Activated CD4-positive, alpha-beta memory T cell treated with anti-CD3 and anti-CD28 coated beads for 36 hours (primary cell): ENCODE measurements around the gene PACRG. TPM values are rescaled to one million over a fixed set of nuclear protein-coding genes. Genes with fewer than 3 reads are reported as not detected.
"Not testable (repeated sequence)": the region's sequence is repeated elsewhere in the genome, so short reads cannot be mapped to it uniquely, and the experiment has no call there.

Experiments used
- CTCF ChIA-PET: fragments of 350-600 bp; sonication (Branson Sonifier 250); formaldehyde crosslinking; loops from one replicate; lab custom pipeline; 2021; ENCODE audit warnings: antibody characterized with exemption, inconsistent platforms; lab: Charles Lee
- POLR2A ChIA-PET: fragments of 350-600 bp; sonication (Branson Sonifier 250); formaldehyde crosslinking; loops from one replicate; lab custom pipeline; 2021; ENCODE audit warnings: antibody characterized with exemption; lab: Charles Lee
- DNase-seq: peaks from one replicate; pipeline ENCODE4 v3.0.0-alpha.2; 2020
- H3K27ac Mint-ChIP-seq: one replicate; pipeline ENCODE4 v1.8.0; 2021; ENCODE audit warnings: mixed read lengths
- H3K27me3 Mint-ChIP-seq: one replicate; pipeline ENCODE4 v1.8.0; 2021; ENCODE audit warnings: mixed read lengths
- H3K36me3 Mint-ChIP-seq: one replicate; pipeline ENCODE4 v1.8.0; 2021; ENCODE audit warnings: mixed read lengths
- H3K4me1 Mint-ChIP-seq: one replicate; pipeline ENCODE4 v1.8.0; 2021; ENCODE audit warnings: low read depth, mixed read lengths
- H3K4me3 Mint-ChIP-seq: one replicate; pipeline ENCODE4 v1.8.0; 2021; ENCODE audit warnings: mild to moderate bottlenecking, mixed read lengths
- H3K9me3 Mint-ChIP-seq: one replicate; pipeline ENCODE4 v1.8.0; 2021; ENCODE audit warnings: mixed read lengths
- intact Hi-C: fragments of 100-400 bp; cut with micrococcal nuclease; formaldehyde crosslinking; loops from one replicate; pipeline ENCODE4 v1.15.1; 2023
- total RNA-seq, 2 experiments: library from RNA; stranded (reverse); gene quantifications; one replicate each; pipeline ENCODE4 v1.2.3, GENCODE V29; 2021

PACRG gene
- total RNA-seq, 2 experiments from 2014 or later: not detected

DNA sequence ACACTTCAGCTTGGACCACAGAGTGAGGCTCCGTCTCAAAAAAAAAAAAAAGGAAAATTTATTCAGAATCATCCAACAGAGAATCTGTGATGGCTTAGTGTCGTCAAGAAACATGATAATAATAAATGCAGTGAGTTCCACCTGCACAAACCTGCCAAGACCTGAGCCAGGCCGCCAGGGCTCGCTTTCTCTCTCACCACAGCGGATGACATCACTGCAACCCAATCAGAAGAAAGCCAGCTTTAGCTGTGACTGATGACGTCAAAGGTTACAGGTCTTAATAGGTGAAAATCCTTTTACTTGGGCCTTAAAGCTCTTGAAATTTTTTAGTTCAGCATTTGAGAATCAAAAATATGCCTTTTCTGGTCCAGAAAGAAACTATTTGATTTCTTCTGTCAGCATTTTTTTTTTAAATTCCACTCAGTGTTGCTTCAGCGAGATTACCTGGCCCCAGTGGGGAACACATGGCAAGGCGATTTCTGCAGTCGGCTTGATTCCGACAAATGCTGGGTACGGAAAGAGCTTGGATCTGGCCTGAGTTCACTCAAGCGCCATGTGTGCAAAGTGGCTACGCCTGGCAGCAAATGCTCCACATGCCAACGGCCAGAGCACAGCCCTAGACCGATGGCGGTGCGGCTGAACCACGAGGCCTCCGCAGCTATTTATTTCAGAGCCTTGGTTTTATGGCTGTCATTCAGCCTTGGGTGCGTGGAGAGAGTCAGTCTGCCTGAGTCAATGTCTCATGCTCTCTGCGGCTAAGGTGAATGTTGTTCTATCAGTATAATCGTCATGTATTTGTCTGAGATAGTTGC lies 581.1 kb downstream of the PACRG start:
- Mint-ChIP-seq H3K27me3 (peaks cover 15% of the 10 kb centered on the region), H3K27ac (no peak overlapping the region), H3K9me3 (no peaks in the 10 kb centered on the region), H3K4me1 (no peaks in the 10 kb centered on the region), H3K36me3 (no peaks in the 10 kb centered on the region), H3K4me3 (no peak overlapping the region)
- POLR2A ChIA-PET: no interaction called here
- CTCF ChIA-PET: no interaction called here
- no peak for DNase-seq
- intact Hi-C loops: no loop called here

DNA sequence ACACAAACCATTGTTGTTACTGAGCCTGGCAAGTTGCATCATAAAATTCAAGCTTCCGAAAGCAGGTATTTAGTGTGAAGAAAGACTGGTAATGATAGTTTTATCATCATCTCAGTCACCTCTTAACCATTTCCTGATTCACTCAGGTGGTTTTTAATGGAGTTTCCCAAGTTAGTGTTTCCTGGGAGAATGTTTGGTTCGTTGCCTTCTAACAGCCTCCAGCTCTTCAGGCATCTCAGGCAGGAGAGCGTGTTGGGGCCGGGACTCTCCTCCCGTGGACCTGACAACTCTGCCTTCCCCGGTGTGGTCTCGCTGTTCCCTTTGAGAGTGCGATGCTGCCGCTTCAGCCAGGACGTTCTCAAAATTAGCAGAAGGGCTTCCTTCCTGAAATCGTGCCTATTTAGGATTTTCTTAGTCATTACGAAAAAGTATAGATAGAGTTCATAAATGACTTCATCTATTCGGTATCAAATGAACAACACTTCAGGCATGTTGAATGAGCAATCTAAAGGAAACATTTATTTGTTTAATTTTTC lies 581.8 kb downstream of the PACRG start:
- ChIA-PET CTCF (no interaction called here), POLR2A (no interaction called here)
- no peaks in the 10 kb centered on the region for H3K9me3 Mint-ChIP-seq
- no peaks in the 10 kb centered on the region for H3K4me1 Mint-ChIP-seq
- peaks cover 15% of the 10 kb centered on the region for H3K27me3 Mint-ChIP-seq
- intact Hi-C loops: no loop called here
- H3K36me3 Mint-ChIP-seq: no peaks in the 10 kb centered on the region
- DNase-seq: no peak
- H3K27ac Mint-ChIP-seq: no peak overlapping the region
- no peak overlapping the region for H3K4me3 Mint-ChIP-seq

DNA sequence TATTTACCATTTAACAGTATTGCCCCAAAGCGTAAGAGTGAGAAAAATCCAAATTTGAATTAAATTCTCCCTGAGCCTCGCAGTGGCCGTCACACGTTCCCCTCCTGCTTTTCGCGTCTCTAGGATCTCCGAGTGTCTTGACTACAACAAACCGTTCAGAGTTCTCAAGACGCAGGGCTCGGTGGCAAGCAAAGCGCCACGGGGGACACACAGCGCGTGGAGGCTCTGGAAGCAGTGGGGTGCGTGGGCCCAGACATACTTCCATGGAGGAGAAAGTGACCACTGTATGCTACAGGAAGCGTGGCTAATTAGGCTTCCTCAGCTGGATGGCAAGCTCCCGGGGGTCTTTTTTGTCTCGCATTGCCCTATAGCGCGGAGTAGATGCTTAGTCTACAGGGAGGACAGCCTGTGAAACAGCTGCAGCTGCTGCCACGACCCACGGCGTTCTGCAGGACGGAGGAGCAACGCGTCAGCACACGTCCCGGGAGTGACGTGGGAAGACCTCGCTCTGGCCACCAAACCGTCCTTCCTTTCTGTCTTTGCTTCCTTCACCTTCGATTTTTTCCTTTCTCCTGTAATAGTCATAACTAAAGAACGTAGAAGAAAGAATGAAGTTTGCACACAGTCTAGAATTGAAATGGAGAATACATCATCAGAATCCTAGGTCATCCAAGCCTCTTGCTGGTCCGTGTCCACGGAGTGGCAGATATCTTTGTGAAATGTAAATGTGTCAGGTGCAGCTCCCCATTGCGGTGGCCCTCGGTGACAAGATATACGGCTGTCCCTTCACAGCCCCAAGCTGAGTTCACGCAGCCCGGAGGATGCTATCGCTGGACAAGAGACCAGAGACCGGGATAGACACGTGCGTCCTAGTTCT lies 582.6 kb downstream of the PACRG start:
- ChIA-PET POLR2A (no interaction called here), CTCF (no interaction called here)
- Mint-ChIP-seq H3K9me3 (no peaks in the 10 kb centered on the region), H3K27ac (no peak overlapping the region), H3K4me3 (no peak overlapping the region), H3K4me1 (no peaks in the 10 kb centered on the region), H3K27me3 (peaks cover 15% of the 10 kb centered on the region), H3K36me3 (no peaks in the 10 kb centered on the region)
- intact Hi-C loops: no loop called here
- no peak for DNase-seq

DNA sequence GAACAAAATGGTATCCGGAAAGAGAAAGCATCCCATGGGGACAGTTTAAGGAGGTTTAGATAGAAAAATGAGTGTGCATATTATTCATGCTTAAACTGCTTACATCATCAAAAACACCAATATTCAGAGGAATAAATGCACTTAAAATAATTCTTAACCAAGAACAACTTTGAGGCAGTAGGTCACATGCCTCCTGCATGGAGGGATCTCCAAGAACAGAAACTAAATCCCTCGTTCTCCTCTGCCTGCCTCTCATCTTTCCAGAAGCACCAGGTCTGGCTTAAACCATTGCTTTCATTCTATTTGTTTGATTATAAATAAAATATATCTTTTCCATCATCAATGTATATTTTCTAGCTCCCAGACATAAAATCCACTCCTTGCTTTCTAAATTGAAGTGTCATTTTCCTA lies 583.2 kb downstream of the PACRG start:
- CTCF ChIA-PET: no interaction called here
- no peak overlapping the region for H3K4me3 Mint-ChIP-seq

DNA sequence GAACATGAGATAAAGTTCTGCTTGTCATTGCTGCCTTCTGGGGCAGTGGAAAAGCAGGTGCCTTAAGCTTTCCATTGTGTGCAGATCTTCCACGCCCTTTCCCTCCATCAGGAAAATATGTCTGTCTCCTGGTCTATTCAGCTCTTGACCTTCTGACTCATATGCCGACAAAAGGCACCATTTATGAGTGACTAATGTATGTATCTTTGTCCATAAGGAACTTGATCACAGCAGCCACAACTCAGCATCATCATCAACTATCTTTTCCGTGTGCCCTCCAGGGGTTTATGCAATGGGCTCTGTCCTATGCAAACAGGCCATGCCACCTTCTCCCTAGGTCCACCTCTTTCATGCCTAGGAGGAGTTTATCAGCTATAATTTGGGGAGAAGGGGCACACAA lies 584.1 kb downstream of the PACRG start:
- Mint-ChIP-seq H3K36me3 (no peaks in the 10 kb centered on the region), H3K4me3 (no peak overlapping the region), H3K27ac (no peak overlapping the region), H3K9me3 (no peaks in the 10 kb centered on the region), H3K4me1 (no peaks in the 10 kb centered on the region), H3K27me3 (peaks cover 15% of the 10 kb centered on the region)
- no peak for DNase-seq
- ChIA-PET CTCF (no interaction called here), POLR2A (no interaction called here)
- intact Hi-C loops: no loop called here

More for the DNA sequence above, 583.2 kb downstream of the PACRG start:
- Mint-ChIP-seq H3K27me3 (peaks cover 15% of the 10 kb centered on the region), H3K27ac (no peak overlapping the region), H3K9me3 (no peaks in the 10 kb centered on the region), H3K36me3 (no peaks in the 10 kb centered on the region), H3K4me1 (no peaks in the 10 kb centered on the region)
- intact Hi-C loops: no loop called here
- POLR2A ChIA-PET: no interaction called here
- no peak for DNase-seq

DNA sequence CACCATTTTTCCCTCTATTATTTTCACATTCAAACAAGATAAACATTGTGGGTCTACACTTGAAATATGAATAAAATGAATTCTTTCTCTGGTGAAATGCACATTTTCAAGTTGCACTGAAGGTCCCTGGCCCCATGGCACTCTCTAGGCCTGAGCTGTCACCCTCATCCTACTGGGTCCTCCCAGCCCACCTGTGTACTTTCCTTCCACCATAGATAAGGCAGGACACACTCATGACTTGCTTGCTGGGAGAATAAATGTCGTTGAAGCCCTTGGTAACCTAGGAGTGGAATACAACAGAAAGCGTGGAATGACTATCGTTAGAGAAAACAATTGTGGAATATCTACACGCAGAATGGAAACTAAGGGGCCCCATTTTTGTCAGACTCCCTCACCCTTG lies 585.8 kb downstream of the PACRG start:
- intact Hi-C loops: no loop called here
- ChIA-PET POLR2A (no interaction called here), CTCF (no interaction called here)
- Mint-ChIP-seq H3K4me3 (no peak overlapping the region), H3K4me1 (no peaks in the 10 kb centered on the region), H3K9me3 (no peaks in the 10 kb centered on the region), H3K36me3 (no peaks in the 10 kb centered on the region), H3K27ac (no peak overlapping the region), H3K27me3 (peaks cover 15% of the 10 kb centered on the region)
- no peak for DNase-seq

DNA sequence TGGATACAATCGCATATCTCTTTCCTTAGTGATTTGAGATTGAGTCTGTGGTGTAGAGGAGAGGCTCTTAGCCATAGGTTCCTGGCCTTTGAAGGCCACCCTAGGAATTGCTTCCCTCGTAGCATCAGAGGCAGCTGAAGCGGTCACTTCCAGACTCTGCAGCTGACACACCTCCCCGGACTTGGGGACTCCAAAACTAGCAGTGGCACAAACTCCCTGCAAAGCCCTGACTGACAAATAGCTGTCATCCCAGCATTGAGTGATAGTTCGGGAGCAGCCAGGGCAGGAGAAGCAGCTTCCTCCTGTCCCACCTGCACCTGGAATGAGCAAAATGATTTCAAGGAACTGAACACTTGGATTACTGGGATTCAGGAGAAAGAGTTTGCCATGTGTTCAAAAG lies 586.2 kb downstream of the PACRG start:
- CTCF ChIA-PET: no interaction called here
- peaks cover 15% of the 10 kb centered on the region for H3K27me3 Mint-ChIP-seq
- no peaks in the 10 kb centered on the region for H3K36me3 Mint-ChIP-seq
- H3K4me3 Mint-ChIP-seq: no peak overlapping the region
- DNase-seq: no peak
- intact Hi-C loops: no loop called here
- H3K4me1 Mint-ChIP-seq: no peaks in the 10 kb centered on the region
- H3K9me3 Mint-ChIP-seq: no peaks in the 10 kb centered on the region
- POLR2A ChIA-PET: no interaction called here
- no peak overlapping the region for H3K27ac Mint-ChIP-seq

DNA sequence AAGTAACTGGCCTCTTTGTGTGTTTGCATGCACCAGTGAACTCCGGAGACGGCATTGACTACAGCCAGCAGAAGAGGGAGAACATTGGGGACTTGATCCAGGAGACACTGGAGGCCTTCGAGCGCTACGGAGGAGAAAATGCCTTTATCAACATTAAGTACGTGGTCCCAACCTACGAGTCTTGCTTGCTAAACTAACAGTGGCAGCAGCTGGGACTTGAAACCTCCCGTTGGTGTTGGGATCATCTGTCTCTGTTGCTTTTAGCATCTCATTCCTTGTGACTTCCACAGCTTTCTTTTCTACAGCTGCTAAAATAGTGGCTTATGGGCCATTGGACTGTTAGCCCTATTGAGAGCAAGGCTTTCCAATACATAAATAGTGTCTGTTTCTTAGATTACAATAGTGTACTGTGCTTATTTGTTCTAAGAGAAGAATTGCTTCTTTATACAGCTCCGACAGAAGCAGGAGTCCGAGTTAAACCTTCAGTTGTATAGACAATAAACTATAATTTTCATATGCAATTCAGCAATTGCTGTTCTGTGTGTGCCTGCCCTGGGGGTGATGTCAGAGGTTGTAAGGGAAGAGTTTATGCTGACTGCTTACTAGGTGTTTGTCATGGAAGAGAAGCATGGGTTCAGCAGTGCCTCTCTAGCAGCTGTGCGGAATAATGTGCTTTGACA lies 587.2 kb downstream of the PACRG start:
- POLR2A ChIA-PET: no interaction called here
- no peaks in the 10 kb centered on the region for H3K36me3 Mint-ChIP-seq
- intact Hi-C loops: no loop called here
- CTCF ChIA-PET: no interaction called here
- H3K27ac Mint-ChIP-seq: no peak overlapping the region
- H3K4me3 Mint-ChIP-seq: no peak overlapping the region
- no peak for DNase-seq
- no peaks in the 10 kb centered on the region for H3K4me1 Mint-ChIP-seq
- peaks cover 10% of the 10 kb centered on the region for H3K27me3 Mint-ChIP-seq
- no peaks in the 10 kb centered on the region for H3K9me3 Mint-ChIP-seq

DNA sequence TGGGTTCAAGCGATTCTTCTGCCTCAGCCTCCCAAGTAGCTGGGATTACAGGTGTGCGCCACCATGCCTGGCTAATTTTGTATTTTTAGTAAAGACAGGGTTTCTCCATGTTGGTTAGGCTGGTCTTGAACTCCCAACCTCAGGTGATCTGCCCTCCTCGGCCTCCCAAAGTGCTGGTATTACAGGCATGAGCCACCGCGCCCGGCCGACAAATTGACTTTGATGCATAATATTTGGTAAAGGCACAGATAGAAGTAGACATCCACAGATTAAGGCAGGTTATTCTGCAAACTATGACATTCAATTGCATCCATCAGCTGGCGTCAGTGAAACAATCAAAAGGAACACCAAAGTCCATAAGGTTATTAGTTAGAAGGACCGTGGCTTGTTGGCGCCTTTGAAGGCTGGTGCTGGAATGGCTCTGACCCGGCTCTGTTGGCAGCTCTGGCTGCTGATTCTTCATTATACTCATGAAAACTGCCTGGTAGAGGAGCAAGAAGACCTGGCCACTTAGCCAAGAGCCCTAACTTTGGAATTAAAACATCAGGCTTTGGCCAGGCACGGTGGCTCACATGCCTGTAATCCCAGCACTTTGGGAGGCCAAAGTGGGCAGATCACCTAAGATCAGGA lies 589.2 kb downstream of the PACRG start:
- H3K4me1 Mint-ChIP-seq, H3K4me3 Mint-ChIP-seq, H3K27ac Mint-ChIP-seq, DNase-seq, H3K9me3 Mint-ChIP-seq, H3K27me3 Mint-ChIP-seq, POLR2A ChIA-PET, CTCF ChIA-PET, intact Hi-C loops, H3K36me3 Mint-ChIP-seq: not testable (repeated sequence)

DNA sequence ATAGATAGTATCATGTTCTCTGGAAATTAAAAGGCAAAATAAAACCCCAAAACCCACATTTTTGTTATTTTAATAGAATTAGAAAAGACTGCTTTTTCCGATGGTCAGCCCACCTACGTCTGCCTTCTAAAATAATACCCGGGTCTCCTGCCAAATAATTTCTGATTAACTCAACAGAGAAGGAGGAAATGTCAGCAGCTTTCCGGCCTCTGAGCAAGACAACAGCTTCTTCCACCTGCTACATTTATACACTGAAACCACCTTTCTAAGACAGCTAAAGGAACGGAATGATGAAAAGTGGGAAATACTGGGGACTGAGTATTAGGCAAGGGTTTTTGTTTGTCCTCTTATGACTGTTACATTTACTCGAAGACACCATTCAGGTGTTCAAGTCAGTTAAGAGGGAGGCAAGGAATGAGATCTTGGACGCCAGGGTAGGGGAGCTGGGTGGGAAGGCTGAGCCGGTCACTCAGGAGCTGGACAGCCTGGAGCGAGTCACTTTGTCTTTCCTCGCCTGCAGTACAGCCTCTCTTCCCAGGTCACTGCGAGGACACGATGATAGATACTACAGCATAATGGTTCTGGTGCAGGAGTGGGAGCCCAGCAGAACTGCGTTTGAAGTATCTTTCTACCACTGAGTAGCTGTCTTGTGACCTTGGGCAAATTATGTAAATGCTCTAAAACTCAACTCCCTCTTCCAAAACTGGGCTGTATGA lies 590.5 kb downstream of the PACRG start:
- Mint-ChIP-seq H3K4me1 (no peaks in the 10 kb centered on the region), H3K4me3 (no peak overlapping the region), H3K27me3 (peaks cover 3% of the 10 kb centered on the region), H3K9me3 (no peaks in the 10 kb centered on the region), H3K36me3 (no peaks in the 10 kb centered on the region), H3K27ac (no peak overlapping the region)
- intact Hi-C loops: no loop called here
- ChIA-PET CTCF (no interaction called here), POLR2A (no interaction called here)
- no peak for DNase-seq

DNA sequence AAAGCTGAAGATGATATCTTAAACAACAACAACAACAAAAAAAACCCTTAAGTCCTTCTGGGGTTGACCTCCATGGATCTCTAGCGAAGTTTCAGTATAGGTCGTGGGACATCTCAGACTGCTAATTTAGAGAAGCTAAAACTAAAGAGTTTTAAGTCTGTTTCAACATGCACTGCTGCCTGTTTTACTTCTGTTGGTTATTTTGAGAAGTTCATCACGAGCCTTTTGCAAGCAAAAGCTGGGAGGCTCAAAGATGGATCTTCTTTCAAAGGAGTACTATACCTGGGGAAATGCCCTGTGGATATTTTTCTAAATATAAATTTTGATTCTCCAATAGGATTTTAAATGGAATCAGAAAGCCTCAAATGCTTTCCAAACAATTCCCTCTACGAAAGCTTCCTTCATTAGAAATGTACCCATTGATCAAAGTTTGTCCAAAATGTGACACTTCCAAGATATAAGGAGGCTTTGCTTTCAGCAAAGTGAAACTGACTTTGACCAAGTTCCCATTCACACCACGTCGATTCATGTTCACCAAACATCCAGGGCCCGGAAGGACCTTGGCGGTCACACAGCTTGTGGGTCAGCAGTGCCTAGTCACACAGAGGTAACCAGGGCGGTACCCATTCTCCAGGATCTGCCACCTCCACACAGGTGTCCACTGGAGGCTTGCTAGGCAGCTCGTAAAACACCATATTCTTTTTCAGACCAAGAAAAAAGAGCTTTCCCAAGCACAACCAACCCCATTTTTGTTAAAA lies 592.0 kb downstream of the PACRG start:
- H3K9me3 Mint-ChIP-seq: no peaks in the 10 kb centered on the region
- POLR2A ChIA-PET: no interaction called here
- CTCF ChIA-PET: no interaction called here
- no peak for DNase-seq
- no peaks in the 10 kb centered on the region for H3K36me3 Mint-ChIP-seq
- intact Hi-C loops: no loop called here
- H3K4me3 Mint-ChIP-seq: no peak overlapping the region
- H3K27ac Mint-ChIP-seq: no peak overlapping the region
- peaks cover 3% of the 10 kb centered on the region for H3K27me3 Mint-ChIP-seq
- no peaks in the 10 kb centered on the region for H3K4me1 Mint-ChIP-seq
